Thoracic aorta (tissue), 2 donors: Measurements from ENCODE around the gene OTOS. TPM values are rescaled to one million over a fixed set of nuclear protein-coding genes. Genes with fewer than 3 reads are reported as not detected.

Experiments used
- ATAC-seq: fragments of 150-250 bp; one replicate; pipeline ENCODE4 v1.8.0; 2017; ENCODE audit warnings: low read depth; ENCODE audit not compliant: insufficient number of reproducible peaks, low FRiP score
- DNase-seq: peaks from one replicate; pipeline ENCODE4 v3.0.0-alpha.2; 2020; ENCODE audit warnings: low spot score
- H3K27ac ChIP-seq, 2 donors: fragments of 200-600 bp; sonication (generic); 1 replicate in 1 of 2; 2 replicates in 1 of 2; pipeline ENCODE4 v1.5.1; 2016; ENCODE audit warnings: mild to moderate bottlenecking in 2 of 2, moderate library complexity in 2 of 2
- H3K27me3 ChIP-seq: fragments of 200-600 bp; sonication (generic); replicated peaks from 2 replicates; pipeline ENCODE4 v1.6.0; 2016; ENCODE audit warnings: mild to moderate bottlenecking; ENCODE audit not compliant: insufficient read depth
- H3K36me3 ChIP-seq: fragments of 200-600 bp; sonication (generic); one replicate; pipeline ENCODE4 v1.5.1; 2016
- H3K4me1 ChIP-seq, 2 donors: fragments of 200-600 bp; sonication (generic); 1 replicate in 1 of 2; 2 replicates in 1 of 2; pipeline versions ENCODE4 v1.5.1 to v1.6.0; 2016; ENCODE audit warnings: low read depth in 2 of 2, mild to moderate bottlenecking in 1 of 2; ENCODE audit not compliant: control insufficient read depth in 1 of 2
- H3K4me3 ChIP-seq: fragments of 200-600 bp; sonication (generic); 2 replicates; pipeline ENCODE4 v1.5.1; 2016; ENCODE audit warnings: mild to moderate bottlenecking
- H3K9me3 ChIP-seq: fragments of 200-600 bp; sonication (generic); 2 replicates; pipeline ENCODE4 v1.5.1; 2016
- CTCF ChIP-seq: fragments of 200-600 bp; sonication (generic); IDR thresholded peaks from one replicate; pipeline ENCODE4 v1.5.1; 2019; ENCODE audit warnings: antibody characterized with exemption
- total RNA-seq, 2 donors: library from RNA; depleted of rRNA; stranded (reverse); fragments of >200 nt; gene quantifications; one replicate each; pipeline versions ENCODE4 v1.1.0 to v1.2.3, GENCODE V29; 2016

Gene OTOS
- total RNA-seq, 2 donors from 2014 or later: not detected

- TF ChIP-seq CTCF: no peak
- Histone ChIP-seq H3K27me3 (no peaks in the 10 kb centered on the region), H3K27ac (no peak overlapping the region), H3K9me3 (no peaks in the 10 kb centered on the region), H3K4me3 (no peak overlapping the region), H3K4me1 (no peaks in the 10 kb centered on the region), H3K36me3 (no peaks in the 10 kb centered on the region)
- DNase-seq (no peak), ATAC-seq (no peak)
Observed at GRCh38 chr2:240179186-240179815, 38.8 kb upstream of the OTOS start.

- TF ChIP-seq CTCF: no peak
- H3K36me3 ChIP-seq: no peaks in the 10 kb centered on the region
- DNase-seq: no peak
- no peak for ATAC-seq
- no peak overlapping the region for H3K27ac ChIP-seq
- no peak overlapping the region for H3K4me3 ChIP-seq
- no peaks in the 10 kb centered on the region for H3K4me1 ChIP-seq
- no peaks in the 10 kb centered on the region for H3K27me3 ChIP-seq
- H3K9me3 ChIP-seq: no peaks in the 10 kb centered on the region
Observed at GRCh38 chr2:240178564-240178963, 38.1 kb upstream of the OTOS start.

GRCh38 chr2:240174496-240174895 is 34.0 kb upstream of the OTOS start:
- no peak for DNase-seq
- no peak overlapping the region for H3K27ac ChIP-seq
- no peak for ATAC-seq

GRCh38 chr2:240172071-240172895 is 31.8 kb upstream of the OTOS start:
- Histone ChIP-seq H3K4me3 (no peak overlapping the region), H3K4me1 (no peaks in the 10 kb centered on the region), H3K27ac (no peak overlapping the region), H3K27me3 (no peaks in the 10 kb centered on the region), H3K9me3 (no peaks in the 10 kb centered on the region), H3K36me3 (no peaks in the 10 kb centered on the region)
- TF ChIP-seq CTCF: no peak
- DNase-seq: no peak
- ATAC-seq: no peak

More at GRCh38 chr2:240174496-240174895, 34.0 kb upstream of the OTOS start:
- no peaks in the 10 kb centered on the region for H3K27me3 ChIP-seq
- no peak overlapping the region for H3K4me3 ChIP-seq
- no peaks in the 10 kb centered on the region for H3K36me3 ChIP-seq
- no peaks in the 10 kb centered on the region for H3K4me1 ChIP-seq
- TF ChIP-seq CTCF: no peak
- H3K9me3 ChIP-seq: no peaks in the 10 kb centered on the region

GRCh38 chr2:240170883-240171282 is 30.4 kb upstream of the OTOS start:
- Histone ChIP-seq H3K27me3 (no peaks in the 10 kb centered on the region), H3K4me1 (no peaks in the 10 kb centered on the region), H3K36me3 (no peaks in the 10 kb centered on the region), H3K4me3 (no peak overlapping the region), H3K27ac (no peak overlapping the region), H3K9me3 (no peaks in the 10 kb centered on the region)
- no peak for TF ChIP-seq CTCF
- no peak for DNase-seq
- ATAC-seq: no peak
